Activated CD4-positive, alpha-beta T cell treated with anti-CD3 and anti-CD28 coated beads for 36 hours (primary cell): ENCODE measurements around the gene SLC16A6. TPM values are rescaled to one million over a fixed set of nuclear protein-coding genes. Genes with fewer than 3 reads are reported as not detected.
"Not testable (repeated sequence)": the region's sequence is repeated elsewhere in the genome, so short reads cannot be mapped to it uniquely, and the experiment has no call there.

Experiments used
- ATAC-seq: fragments of 200-7000 bp; cut with Tn5 transposase; one replicate; pipeline ENCODE4 v1.10.0; 2021; ENCODE audit warnings: mild to moderate bottlenecking, moderate library complexity
- CTCF ChIA-PET: fragments of 350-600 bp; sonication (Branson Sonifier 250); formaldehyde crosslinking; loops from one replicate; lab custom pipeline; 2021; ENCODE audit warnings: antibody characterized with exemption; lab: Charles Lee
- POLR2A ChIA-PET: fragments of 350-600 bp; sonication (Branson Sonifier 250); formaldehyde crosslinking; loops from one replicate; lab custom pipeline; 2021; ENCODE audit warnings: antibody characterized with exemption, inconsistent platforms; lab: Charles Lee
- DNase-seq: peaks from one replicate; pipeline ENCODE4 v3.0.0-alpha.2; 2020
- H3K27ac Mint-ChIP-seq: one replicate; pipeline ENCODE4 v1.8.0; 2021; ENCODE audit warnings: mixed read lengths
- H3K27me3 Mint-ChIP-seq: one replicate; pipeline ENCODE4 v1.8.0; 2021; ENCODE audit warnings: mixed read lengths
- H3K36me3 Mint-ChIP-seq: one replicate; pipeline ENCODE4 v1.8.0; 2021; ENCODE audit warnings: low read depth, mixed read lengths
- H3K4me1 Mint-ChIP-seq: one replicate; pipeline ENCODE4 v1.8.0; 2021; ENCODE audit warnings: mixed read lengths
- H3K4me3 Mint-ChIP-seq: one replicate; pipeline ENCODE4 v1.8.0; 2021; ENCODE audit warnings: mild to moderate bottlenecking, moderate library complexity, mixed read lengths
- H3K9me3 Mint-ChIP-seq: one replicate; pipeline ENCODE4 v1.8.0; 2021; ENCODE audit warnings: low read depth, mixed read lengths
- intact Hi-C, 2 experiments: fragments of 100-400 bp; cut with DNase I in 1 of 2; cut with micrococcal nuclease in 1 of 2; formaldehyde crosslinking; loops; one replicate each; pipeline versions ENCODE4 v1.14.2 to v1.15.1; 2022 to 2024; cut with DNase I, micrococcal nuclease
- total RNA-seq, 2 experiments: library from RNA; stranded (reverse); gene quantifications; one replicate each; pipeline ENCODE4 v1.2.3, GENCODE V29; 2021

The SLC16A6 gene
- total RNA-seq, 2 experiments from 2014 or later = 2.9 to 3.2 TPM

GRCh38 chr17:68309066-68309670 lies 18.2 kb upstream of the SLC16A6 start:
- Mint-ChIP-seq H3K4me1 (peaks cover 49% of the 10 kb centered on the region), H3K36me3 (peaks cover 10% of the 10 kb centered on the region)
- H3K9me3 Mint-ChIP-seq, H3K4me3 Mint-ChIP-seq, CTCF ChIA-PET, POLR2A ChIA-PET, H3K27ac Mint-ChIP-seq, DNase-seq, intact Hi-C loops, H3K27me3 Mint-ChIP-seq, ATAC-seq: not testable (repeated sequence)

GRCh38 chr17:68308486-68308885 lies 17.6 kb upstream of the SLC16A6 start:
- Mint-ChIP-seq H3K36me3 (peaks cover 10% of the 10 kb centered on the region), H3K4me1 (peaks cover 45% of the 10 kb centered on the region)
- H3K4me3 Mint-ChIP-seq, H3K27ac Mint-ChIP-seq, H3K27me3 Mint-ChIP-seq, intact Hi-C loops, DNase-seq, H3K9me3 Mint-ChIP-seq, POLR2A ChIA-PET, ATAC-seq: not testable (repeated sequence)
- CTCF ChIA-PET = interaction anchor here (0.6 kb wide), 1 partner anchor 81 kb away, joined by 3 read pairs; no protein-coding TSS in a partner anchor

GRCh38 chr17:68307443-68307842 lies 16.5 kb upstream of the SLC16A6 start:
- peaks cover 37% of the 10 kb centered on the region for H3K4me1 Mint-ChIP-seq
- H3K9me3 Mint-ChIP-seq = no peaks in the 10 kb centered on the region
- ChIA-PET CTCF (interaction anchor here (0.7 to 1.4 kb wide), 2 partner anchors 124 to 132 kb away, joined by 3 to 4 read pairs; no protein-coding TSS in a partner anchor), POLR2A (no interaction called here)
- H3K4me3 Mint-ChIP-seq = no peak overlapping the region
- H3K36me3 Mint-ChIP-seq = peaks cover 8% of the 10 kb centered on the region
- ATAC-seq (no peak), DNase-seq (no peak)
- intact Hi-C loops = no loop called here
- H3K27me3 Mint-ChIP-seq = no peaks in the 10 kb centered on the region
- H3K27ac Mint-ChIP-seq = no peak overlapping the region

- DNase-seq (no peak), ATAC-seq (no peak)
- intact Hi-C loops = no loop called here
- H3K4me1 Mint-ChIP-seq = peaks cover 31% of the 10 kb centered on the region
- H3K9me3 Mint-ChIP-seq = no peaks in the 10 kb centered on the region
- CTCF ChIA-PET = interaction anchor here (0.6 to 1.4 kb wide), 3 partner anchors 11 to 133 kb away, joined by 3 to 4 read pairs (median 4); no protein-coding TSS in a partner anchor
- peaks cover 8% of the 10 kb centered on the region for H3K36me3 Mint-ChIP-seq
- H3K27me3 Mint-ChIP-seq = no peaks in the 10 kb centered on the region
- H3K27ac Mint-ChIP-seq = no peak overlapping the region
- POLR2A ChIA-PET = no interaction called here
- H3K4me3 Mint-ChIP-seq = no peak overlapping the region
Observed at GRCh38 chr17:68306819-68307218, 15.9 kb upstream of the SLC16A6 start.

- DNase-seq = no peak
- ChIA-PET CTCF (interaction anchor here (0.8 to 0.9 kb wide), 2 partner anchors 132 kb away, joined by 3 read pairs; no protein-coding TSS in a partner anchor), POLR2A (no interaction called here)
- Mint-ChIP-seq H3K4me3 (no peak overlapping the region), H3K36me3 (peaks cover 5% of the 10 kb centered on the region), H3K4me1 (peaks cover 17% of the 10 kb centered on the region), H3K9me3 (no peaks in the 10 kb centered on the region), H3K27me3 (no peaks in the 10 kb centered on the region), H3K27ac (no peak overlapping the region)
- no peak for ATAC-seq
- intact Hi-C loops = no loop called here
Observed at GRCh38 chr17:68305142-68305541, 14.2 kb upstream of the SLC16A6 start.

- Mint-ChIP-seq H3K27ac (no peak overlapping the region), H3K27me3 (no peaks in the 10 kb centered on the region), H3K4me1 (peaks cover 13% of the 10 kb centered on the region), H3K4me3 (no peak overlapping the region), H3K9me3 (no peaks in the 10 kb centered on the region), H3K36me3 (peaks cover 5% of the 10 kb centered on the region)
- POLR2A ChIA-PET = no interaction called here
- DNase-seq (no peak), ATAC-seq (no peak)
- intact Hi-C loops = no loop called here
- CTCF ChIA-PET = interaction anchor here (0.8 to 0.9 kb wide), 2 partner anchors 132 kb away, joined by 3 read pairs; no protein-coding TSS in a partner anchor
Observed at GRCh38 chr17:68304706-68305105, 13.8 kb upstream of the SLC16A6 start.

- POLR2A ChIA-PET = interaction anchor here (0.6 to 1.4 kb wide), 2 partner anchors 13 to 264 kb away, joined by 3 to 4 read pairs; no protein-coding TSS in a partner anchor
- Mint-ChIP-seq H3K4me3 (no peak overlapping the region), H3K4me1 (peaks cover 15% of the 10 kb centered on the region), H3K36me3 (peaks cover 3% of the 10 kb centered on the region), H3K27ac (no peak overlapping the region), H3K9me3 (no peaks in the 10 kb centered on the region), H3K27me3 (no peaks in the 10 kb centered on the region)
- CTCF ChIA-PET = no interaction called here
- intact Hi-C loops = no loop called here
- no peak for ATAC-seq
- DNase-seq = no peak
Observed at GRCh38 chr17:68302666-68303065, 11.7 kb upstream of the SLC16A6 start.

GRCh38 chr17:68302066-68302564 lies 11.2 kb upstream of the SLC16A6 start:
- H3K27ac Mint-ChIP-seq = no peak overlapping the region
- CTCF ChIA-PET = interaction anchor here (0.7 kb wide), 1 partner anchor 162 kb away, joined by 3 read pairs; no protein-coding TSS in a partner anchor
- POLR2A ChIA-PET = interaction anchor here (0.6 kb wide), 1 partner anchor 263 kb away, joined by 4 read pairs; no protein-coding TSS in a partner anchor

GRCh38 chr17:68301438-68301959 lies 10.6 kb upstream of the SLC16A6 start:
- H3K9me3 Mint-ChIP-seq = no peaks in the 10 kb centered on the region
- no peaks in the 10 kb centered on the region for H3K36me3 Mint-ChIP-seq
- DNase-seq = no peak
- H3K4me3 Mint-ChIP-seq = no peak overlapping the region
- no peak overlapping the region for H3K27ac Mint-ChIP-seq
- no peak for ATAC-seq
- POLR2A ChIA-PET = no interaction called here
- no peaks in the 10 kb centered on the region for H3K27me3 Mint-ChIP-seq
- intact Hi-C loops = no loop called here
- peaks cover 18% of the 10 kb centered on the region for H3K4me1 Mint-ChIP-seq
- CTCF ChIA-PET = interaction anchor here (0.7 kb wide), 1 partner anchor 162 kb away, joined by 3 read pairs; no protein-coding TSS in a partner anchor

More at GRCh38 chr17:68302066-68302564, 11.2 kb upstream of the SLC16A6 start:
- DNase-seq (no peak), ATAC-seq (no peak)
- H3K9me3 Mint-ChIP-seq = no peaks in the 10 kb centered on the region
- no peaks in the 10 kb centered on the region for H3K36me3 Mint-ChIP-seq
- no peaks in the 10 kb centered on the region for H3K27me3 Mint-ChIP-seq
- intact Hi-C loops = no loop called here
- no peak overlapping the region for H3K4me3 Mint-ChIP-seq
- H3K4me1 Mint-ChIP-seq = peaks cover 15% of the 10 kb centered on the region

- no peaks in the 10 kb centered on the region for H3K27me3 Mint-ChIP-seq
- POLR2A ChIA-PET = no interaction called here
- intact Hi-C loops = no loop called here
- peaks cover 29% of the 10 kb centered on the region for H3K4me1 Mint-ChIP-seq
- H3K27ac Mint-ChIP-seq = no peak overlapping the region
- no peak overlapping the region for H3K4me3 Mint-ChIP-seq
- H3K36me3 Mint-ChIP-seq = no peaks in the 10 kb centered on the region
- no peaks in the 10 kb centered on the region for H3K9me3 Mint-ChIP-seq
- DNase-seq (no peak), ATAC-seq (no peak)
- CTCF ChIA-PET = interaction anchor here (0.5 kb wide), 1 partner anchor 35 kb away, joined by 3 read pairs; no protein-coding TSS in a partner anchor
Observed at GRCh38 chr17:68299817-68300216, 8.9 kb upstream of the SLC16A6 start.

- CTCF ChIA-PET = no interaction called here
- Mint-ChIP-seq H3K36me3 (no peaks in the 10 kb centered on the region), H3K9me3 (no peaks in the 10 kb centered on the region), H3K27me3 (no peaks in the 10 kb centered on the region), H3K27ac (no peak overlapping the region), H3K4me3 (no peak overlapping the region), H3K4me1 (peaks cover 39% of the 10 kb centered on the region)
- intact Hi-C loops = no loop called here
- DNase-seq (no peak), ATAC-seq (no peak)
- POLR2A ChIA-PET = no interaction called here
Observed at GRCh38 chr17:68298601-68299000, 7.7 kb upstream of the SLC16A6 start.
